Gastrocnemius medialis (tissue), 4 donors: Measurements from ENCODE around the gene ACOX1.

Source experiments
- POLR2A ChIP-seq, 2 donors: fragments of 450-650 bp; IDR thresholded peaks; one replicate each; pipeline ENCODE4 v1.6.1; 2017; ENCODE audit warnings: antibody characterized with exemption in 2 of 2, mild to moderate bottlenecking in 2 of 2, moderate library complexity in 2 of 2
- TF ChIP-seq, protein P1 (sequence below), 5 experiments: fragments of 450-650 bp in 3 of 5; fragments of 200-600 bp in 2 of 5; sonication (generic) in 2 of 5; IDR thresholded peaks in 4 of 5; conservative IDR thresholded peaks in 1 of 5; 1 replicate in 4 of 5; 2 replicates in 1 of 5; pipeline ENCODE4 v1.5.1; 2016 to 2019; ENCODE audit warnings: antibody characterized with exemption in 5 of 5, mild to moderate bottlenecking in 3 of 5, moderate library complexity in 3 of 5

DNA sequence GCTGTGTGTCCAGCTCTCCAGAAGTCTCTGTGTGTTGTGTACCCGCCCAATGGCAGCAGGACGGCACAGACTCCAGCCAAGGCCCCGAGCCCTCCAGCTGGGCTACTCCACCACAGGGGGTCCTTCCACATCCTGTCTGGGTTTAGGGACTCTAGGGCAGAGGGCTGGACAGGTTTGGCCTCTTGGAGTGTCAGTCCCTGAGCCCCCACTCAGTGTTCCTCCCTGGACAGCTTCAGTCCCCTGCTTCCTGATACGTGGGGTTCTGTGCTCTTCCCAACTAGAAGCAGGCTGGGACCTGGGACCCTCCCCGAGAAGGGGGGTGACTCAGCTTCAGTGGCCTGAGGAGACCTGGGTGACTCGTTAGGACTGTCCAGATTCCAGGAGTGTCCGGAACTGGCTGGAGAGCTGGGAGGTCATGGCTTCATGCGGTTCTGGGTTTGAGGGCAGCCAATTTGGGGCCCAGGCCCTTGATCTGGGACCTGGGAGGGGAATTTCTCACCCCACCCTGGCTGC is 25.8 kb upstream of the ACOX1 start:
- TF ChIP-seq, protein P1, sequence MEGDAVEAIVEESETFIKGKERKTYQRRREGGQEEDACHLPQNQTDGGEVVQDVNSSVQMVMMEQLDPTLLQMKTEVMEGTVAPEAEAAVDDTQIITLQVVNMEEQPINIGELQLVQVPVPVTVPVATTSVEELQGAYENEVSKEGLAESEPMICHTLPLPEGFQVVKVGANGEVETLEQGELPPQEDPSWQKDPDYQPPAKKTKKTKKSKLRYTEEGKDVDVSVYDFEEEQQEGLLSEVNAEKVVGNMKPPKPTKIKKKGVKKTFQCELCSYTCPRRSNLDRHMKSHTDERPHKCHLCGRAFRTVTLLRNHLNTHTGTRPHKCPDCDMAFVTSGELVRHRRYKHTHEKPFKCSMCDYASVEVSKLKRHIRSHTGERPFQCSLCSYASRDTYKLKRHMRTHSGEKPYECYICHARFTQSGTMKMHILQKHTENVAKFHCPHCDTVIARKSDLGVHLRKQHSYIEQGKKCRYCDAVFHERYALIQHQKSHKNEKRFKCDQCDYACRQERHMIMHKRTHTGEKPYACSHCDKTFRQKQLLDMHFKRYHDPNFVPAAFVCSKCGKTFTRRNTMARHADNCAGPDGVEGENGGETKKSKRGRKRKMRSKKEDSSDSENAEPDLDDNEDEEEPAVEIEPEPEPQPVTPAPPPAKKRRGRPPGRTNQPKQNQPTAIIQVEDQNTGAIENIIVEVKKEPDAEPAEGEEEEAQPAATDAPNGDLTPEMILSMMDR (IDR thresholded peaks at IDR 0.05 in 4 of 5, conservative IDR thresholded peaks at IDR 0.05 in 1 of 5) = no peak
- no peak for TF ChIP-seq POLR2A (IDR thresholded peaks at IDR 0.05)
